ENCODE data around the gene MAP2K7.
"Not testable (repeated sequence)": the region's sequence is repeated elsewhere in the genome, so short reads cannot be mapped to it uniquely, and the experiment has no call there.

MAP2K7 gene

GRCh38 chr19:7903244-7904073, at the start of gene MAP2K7:
Gene MAP2K7 (plus strand): TSS chr19:7903877. CDS start chr19:7903945, 68 bp downstream.
- H3K4me3 Mint-ChIP-seq = peak within 1 kb of the TSS; percentile 94 to 95
- H3K4me1 Mint-ChIP-seq = peaks cover 54% of the 10 kb centered on the region
- H3K27ac Mint-ChIP-seq = peak within 1 kb of the TSS; percentile 96 to 99
- peak; percentile 100 for DNase-seq
- H3K27me3 Mint-ChIP-seq = no peaks in the 10 kb centered on the region
- ATAC-seq = peak; percentile 81
- H3K9me3 Mint-ChIP-seq = no peaks in the 10 kb centered on the region

- H3K4me3 Mint-ChIP-seq = no peak overlapping the region
- ATAC-seq (no peak), DNase-seq (no peak)
- peaks cover 18% of the 10 kb centered on the region for H3K4me1 Mint-ChIP-seq
- peaks cover 31% of the 10 kb centered on the region for H3K27me3 Mint-ChIP-seq
- H3K27ac Mint-ChIP-seq = no peak overlapping the region
- H3K9me3 Mint-ChIP-seq = no peaks in the 10 kb centered on the region
Measured at GRCh38 chr19:7855426-7856108, 48.1 kb upstream of the MAP2K7 start.

GRCh38 chr19:7856109-7856591, 47.5 kb upstream of the MAP2K7 start:
- Mint-ChIP-seq H3K27ac (no peak overlapping the region), H3K9me3 (no peaks in the 10 kb centered on the region), H3K27me3 (peaks cover 37% of the 10 kb centered on the region), H3K4me3 (no peak overlapping the region), H3K4me1 (peaks cover 21% of the 10 kb centered on the region)
- ATAC-seq = no peak
- no peak for DNase-seq

GRCh38 chr19:7856679-7857663, 46.7 kb upstream of the MAP2K7 start:
- Mint-ChIP-seq H3K27ac (peak overlapping the region in 1 of 2 donors; percentile 67), H3K27me3 (peaks cover 45% of the 10 kb centered on the region)

GRCh38 chr19:7857727-7858108, 46.0 kb upstream of the MAP2K7 start:
- Mint-ChIP-seq H3K27ac (no peak overlapping the region), H3K4me1 (peaks cover 34% of the 10 kb centered on the region), H3K9me3 (no peaks in the 10 kb centered on the region), H3K27me3 (peaks cover 52% of the 10 kb centered on the region), H3K4me3 (no peak overlapping the region)
- no peak for ATAC-seq
- DNase-seq = no peak

More at GRCh38 chr19:7856679-7857663, 46.7 kb upstream of the MAP2K7 start:
- H3K9me3 Mint-ChIP-seq = no peaks in the 10 kb centered on the region
- ATAC-seq (no peak), DNase-seq (no peak)
- peaks cover 29% of the 10 kb centered on the region for H3K4me1 Mint-ChIP-seq
- no peak overlapping the region for H3K4me3 Mint-ChIP-seq

- Mint-ChIP-seq H3K4me1 (peaks cover 28% of the 10 kb centered on the region), H3K27ac (no peak overlapping the region), H3K27me3 (peaks cover 54% of the 10 kb centered on the region), H3K9me3 (no peaks in the 10 kb centered on the region), H3K4me3 (peak overlapping the region in 1 of 2 donors; percentile 46)
- no peak for DNase-seq
- no peak for ATAC-seq
Measured at GRCh38 chr19:7858109-7858770, 45.4 kb upstream of the MAP2K7 start.

GRCh38 chr19:7859087-7859486, 44.6 kb upstream of the MAP2K7 start:
- not testable (repeated sequence) for DNase-seq, H3K9me3 Mint-ChIP-seq, H3K27ac Mint-ChIP-seq, ATAC-seq, H3K4me3 Mint-ChIP-seq
- Mint-ChIP-seq H3K27me3 (peaks cover 62% of the 10 kb centered on the region), H3K4me1 (peaks cover 28% of the 10 kb centered on the region)

- ATAC-seq (no peak), DNase-seq (no peak)
- Mint-ChIP-seq H3K27ac (no peak overlapping the region), H3K4me3 (no peak overlapping the region), H3K27me3 (peaks cover 68% of the 10 kb centered on the region), H3K4me1 (peaks cover 36% of the 10 kb centered on the region), H3K9me3 (no peaks in the 10 kb centered on the region)
Measured at GRCh38 chr19:7859831-7860713, 43.6 kb upstream of the MAP2K7 start.

GRCh38 chr19:7860714-7861618, 42.7 kb upstream of the MAP2K7 start:
- DNase-seq (no peak), ATAC-seq (no peak)
- H3K27me3 Mint-ChIP-seq = peaks cover 67% of the 10 kb centered on the region
- peaks cover 42% of the 10 kb centered on the region for H3K4me1 Mint-ChIP-seq
- no peak overlapping the region for H3K27ac Mint-ChIP-seq
- peak overlapping the region in 1 of 2 donors; percentile 81 for H3K4me3 Mint-ChIP-seq
- H3K9me3 Mint-ChIP-seq = no peaks in the 10 kb centered on the region

GRCh38 chr19:7861619-7862412, 41.9 kb upstream of the MAP2K7 start:
- Mint-ChIP-seq H3K9me3 (no peaks in the 10 kb centered on the region), H3K27ac (no peak overlapping the region), H3K4me1 (peaks cover 42% of the 10 kb centered on the region), H3K27me3 (peaks cover 66% of the 10 kb centered on the region), H3K4me3 (peak overlapping the region; percentile 71 to 81)
- ATAC-seq = peak; percentile 13
- DNase-seq = no peak

GRCh38 chr19:7862413-7862951, 41.2 kb upstream of the MAP2K7 start:
- peak overlapping the region; percentile 71 to 81 for H3K4me3 Mint-ChIP-seq
- H3K9me3 Mint-ChIP-seq = no peaks in the 10 kb centered on the region
- H3K27ac Mint-ChIP-seq = no peak overlapping the region
- H3K4me1 Mint-ChIP-seq = peaks cover 42% of the 10 kb centered on the region
- DNase-seq (peak; percentile 73 to 76), ATAC-seq (peak; percentile 53)
- H3K27me3 Mint-ChIP-seq = peaks cover 66% of the 10 kb centered on the region

Measured in stimulated activated naive CD8-positive, alpha-beta T cell treated with anti-CD3 and anti-CD28 coated beads, Interleukin-15, amount 100 ng/mL, for 72 hours (primary cell).